CD4-positive, alpha-beta T cell treated with Interleukin-17A for 4 hours (primary cell): ENCODE data around the gene USP2.

ENCODE experiments used
- DNase-seq: peaks from one replicate; pipeline ENCODE4 v3.0.0-alpha.2; 2020; ENCODE audit warnings: mixed read lengths

The USP2 gene

DNA sequence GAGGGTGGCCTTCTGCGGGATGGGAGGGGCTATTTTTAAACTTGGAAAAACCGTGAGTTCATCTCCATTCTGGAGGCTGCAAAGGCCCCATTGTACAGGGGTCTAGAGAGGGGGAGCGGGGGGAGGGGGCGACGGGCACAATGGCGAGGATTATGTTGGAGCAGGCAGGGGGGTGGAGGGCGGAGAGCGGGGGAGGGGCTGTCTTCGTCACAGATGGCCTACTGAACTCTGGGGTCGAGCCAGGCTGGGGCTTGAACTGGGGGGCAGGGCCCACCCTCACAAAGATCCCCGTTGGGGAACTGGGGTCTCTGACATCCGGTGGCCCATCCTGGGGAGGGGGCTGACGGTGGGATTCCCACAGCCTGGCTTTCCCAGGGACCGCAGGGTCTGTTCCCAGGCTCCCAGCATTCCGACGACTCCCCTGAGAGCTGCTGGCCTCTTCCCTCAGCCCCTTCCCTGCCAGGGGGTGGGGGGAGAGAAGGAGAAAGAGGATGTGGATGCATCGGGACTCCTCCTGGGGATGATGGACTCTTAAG is 61.2 kb downstream of the USP2 start:
- no peak for DNase-seq

- no peak for DNase-seq
Measured at GRCh38 chr11:119319700-119320239, 61.7 kb downstream of the USP2 start.

DNA sequence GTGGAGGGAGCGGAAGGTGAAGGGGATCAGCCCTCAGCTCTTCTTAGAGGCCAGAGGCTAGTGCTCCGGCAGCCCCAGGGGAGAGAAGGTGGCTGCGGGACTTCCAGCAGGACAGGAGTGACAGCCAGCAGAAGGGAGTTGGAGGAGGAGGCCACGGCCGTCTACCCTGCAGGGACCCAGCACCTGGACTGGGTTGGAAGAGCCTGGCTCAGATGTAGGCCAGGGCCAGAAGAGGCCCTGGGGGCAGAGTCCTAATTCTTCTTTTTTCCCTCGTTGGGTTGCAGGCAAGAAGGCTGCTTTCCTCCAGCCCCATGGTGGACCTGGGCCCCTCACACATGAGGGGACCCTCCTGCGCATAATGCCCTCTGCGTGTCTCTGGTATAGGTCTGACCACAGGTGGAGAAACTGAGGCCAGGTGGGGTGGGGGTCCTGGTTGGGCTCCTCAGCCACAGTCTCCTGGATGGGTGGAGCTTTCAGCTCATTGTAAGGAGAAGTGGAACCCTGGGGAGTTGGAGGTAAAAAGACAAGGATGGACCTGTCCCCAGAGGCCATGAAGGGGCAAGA is 62.3 kb downstream of the USP2 start:
- no peak for DNase-seq

DNA sequence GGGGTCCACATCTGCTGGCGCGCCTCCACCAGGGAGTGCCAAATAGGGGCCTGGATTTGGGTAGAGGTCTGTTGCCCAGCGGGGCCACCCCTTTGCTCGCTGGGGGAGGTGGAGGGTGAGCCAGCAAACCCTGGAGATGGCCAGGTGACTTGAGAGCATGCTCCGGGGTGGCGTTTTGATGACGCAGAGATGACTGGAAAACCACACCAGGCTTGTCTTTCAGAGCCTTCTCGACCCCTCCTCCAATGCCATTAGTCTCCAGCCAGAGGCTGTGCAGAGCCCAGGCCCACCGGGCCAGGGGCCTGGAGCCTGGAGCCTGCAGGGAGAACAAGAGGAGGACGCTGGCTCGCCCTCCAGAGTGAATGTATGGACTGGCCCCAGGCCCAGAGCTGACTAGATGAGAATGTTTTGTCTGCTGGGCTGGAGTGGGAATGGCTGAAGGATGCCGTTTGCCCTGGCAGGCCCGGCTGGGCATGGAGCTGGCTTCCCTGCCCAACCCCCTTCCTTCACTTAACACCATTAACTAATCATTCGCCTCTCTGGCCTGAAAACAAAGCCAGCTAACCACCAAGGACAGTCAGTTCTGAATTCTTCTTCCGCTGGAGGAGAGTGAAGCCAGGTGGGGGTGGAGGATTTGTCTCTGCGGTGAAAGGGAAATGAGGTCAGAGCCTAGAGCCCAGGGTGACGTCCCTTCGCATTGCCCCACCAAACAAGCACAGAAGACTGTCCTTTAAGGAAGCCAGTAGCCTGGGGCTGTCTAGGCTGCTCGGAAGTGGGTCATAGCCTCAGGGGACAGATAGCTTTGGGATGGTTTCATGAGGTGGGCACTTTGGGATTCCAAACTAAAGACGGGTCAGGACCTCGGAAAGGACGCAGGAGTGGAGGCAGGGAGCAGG is 63.0 kb downstream of the USP2 start:
- peak; percentile 35 for DNase-seq

DNA sequence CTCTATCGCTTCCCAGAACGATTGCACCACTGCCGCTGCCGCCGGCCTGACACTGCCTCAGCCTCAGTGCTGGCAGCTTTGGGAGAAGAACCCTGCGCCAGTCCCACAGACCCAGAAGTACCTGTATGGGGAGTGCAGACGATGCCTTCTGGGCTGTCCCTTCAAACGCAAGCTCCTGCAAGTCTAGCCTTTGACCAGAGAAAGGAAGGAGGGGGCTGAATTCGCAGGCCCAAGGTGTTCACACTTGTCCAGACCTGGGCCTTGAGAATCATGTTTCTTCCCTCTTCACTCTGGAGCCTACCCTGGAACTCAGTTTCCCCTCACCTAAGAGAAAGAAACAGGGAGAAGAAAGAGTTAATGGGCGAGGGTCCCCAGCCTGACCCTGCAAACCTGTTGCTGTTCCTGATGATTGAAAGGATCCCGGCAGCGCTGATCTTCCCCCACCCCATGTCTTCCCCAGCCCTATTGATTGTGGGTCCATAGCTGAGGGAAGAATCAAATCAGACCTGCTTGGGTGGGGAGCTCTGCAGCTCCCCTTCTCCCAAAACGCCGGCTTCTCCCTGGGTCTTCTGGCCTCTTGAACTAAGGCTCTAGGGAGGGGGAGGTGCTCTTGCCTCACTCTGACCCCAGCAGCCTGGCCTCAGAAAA is 63.8 kb downstream of the USP2 start:
- no peak for DNase-seq

DNA sequence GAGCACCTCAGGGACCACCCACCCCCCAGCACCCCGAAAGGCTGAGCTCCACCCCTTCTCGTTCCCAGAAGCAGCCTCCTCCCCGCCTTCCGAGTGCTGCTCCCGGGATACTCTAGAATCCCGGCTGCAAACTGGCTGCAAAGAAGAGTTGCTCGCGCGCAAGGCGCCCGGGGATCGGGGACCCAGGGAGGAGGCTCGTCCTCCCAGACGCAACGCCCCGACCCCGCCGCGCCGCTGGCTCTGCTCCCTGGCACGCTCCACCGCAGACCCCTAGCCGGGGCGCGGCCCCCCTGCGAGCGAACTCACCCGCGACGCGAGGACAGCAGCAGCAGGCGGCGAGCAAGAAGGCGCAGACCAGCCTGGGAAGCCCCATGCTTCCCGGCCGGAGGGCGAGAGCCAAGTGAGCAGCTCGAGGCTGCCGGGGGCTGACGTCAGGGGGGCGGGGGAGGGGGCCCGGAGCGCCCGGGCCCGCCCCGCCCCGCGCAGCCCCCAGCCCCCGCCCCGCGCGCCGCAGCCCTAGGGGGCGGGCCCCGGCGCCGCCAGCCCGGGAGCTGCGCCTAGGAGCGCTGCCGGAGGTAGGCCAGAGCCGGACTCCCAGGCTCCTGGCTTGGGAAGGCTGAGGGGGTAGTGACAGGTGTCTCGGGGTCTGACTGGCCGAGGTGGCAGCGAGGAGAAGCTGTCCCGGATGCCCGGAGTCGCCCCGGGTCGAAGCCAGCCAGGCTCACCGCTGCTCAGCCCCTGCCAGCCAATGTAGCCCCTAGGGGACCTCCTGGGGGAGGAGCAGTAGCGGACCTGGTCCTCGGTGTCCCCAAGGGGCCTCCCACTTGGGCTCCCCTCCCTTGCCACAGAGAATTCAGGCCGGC is 64.5 kb downstream of the USP2 start, which contains the start of gene MCAM:
Gene MCAM (minus strand): TSS at position 402 of the 863 bp plus-strand sequence. CDS start 29 bp downstream, at position 373.
- no peak for DNase-seq

- no peak for DNase-seq
Measured at GRCh38 chr11:119316016-119316728, 65.3 kb downstream of the USP2 start.

GRCh38 chr11:119315131-119316015 is 66.1 kb downstream of the USP2 start:
- peak; percentile 75 for DNase-seq

DNA sequence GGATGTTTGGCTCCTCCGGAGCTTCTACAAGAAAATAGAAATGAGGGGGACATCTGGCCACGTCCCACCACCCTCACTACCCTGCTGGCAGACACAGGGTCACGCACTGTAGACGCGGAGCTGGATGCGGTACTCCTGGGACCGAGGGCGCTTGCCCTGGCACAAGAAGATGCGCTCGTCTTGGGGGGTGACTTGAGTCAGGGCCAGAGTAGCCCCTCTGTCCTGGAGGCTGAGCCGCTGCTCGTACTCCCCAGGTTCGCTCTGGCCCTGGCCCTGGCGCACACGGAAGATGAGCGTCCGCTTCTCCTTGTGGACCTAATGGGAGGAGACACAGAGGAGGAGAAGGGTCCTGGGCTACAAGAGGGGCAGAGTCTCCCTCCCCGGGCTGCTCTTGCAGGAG is 66.8 kb downstream of the USP2 start:
- DNase-seq, result no peak

DNA sequence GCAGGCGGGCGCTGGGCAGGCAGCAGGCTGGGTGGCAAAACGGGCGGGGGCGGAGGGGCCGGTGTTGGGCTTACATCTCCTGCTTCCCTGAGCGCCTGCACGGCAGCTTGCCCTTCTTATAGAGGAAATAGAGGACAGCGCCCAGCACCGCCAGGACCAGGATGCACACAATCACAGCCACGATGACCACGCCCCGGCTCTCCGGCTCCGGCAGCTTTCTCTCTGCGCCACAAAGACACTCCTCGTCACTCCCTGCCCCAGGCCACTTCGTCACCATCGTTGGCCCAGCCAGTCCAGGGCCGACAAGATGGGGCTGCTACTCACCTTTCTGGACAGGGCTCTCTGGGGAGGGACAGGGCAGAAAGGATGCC is 70.8 kb downstream of the USP2 start:
- DNase-seq, result no peak

DNA sequence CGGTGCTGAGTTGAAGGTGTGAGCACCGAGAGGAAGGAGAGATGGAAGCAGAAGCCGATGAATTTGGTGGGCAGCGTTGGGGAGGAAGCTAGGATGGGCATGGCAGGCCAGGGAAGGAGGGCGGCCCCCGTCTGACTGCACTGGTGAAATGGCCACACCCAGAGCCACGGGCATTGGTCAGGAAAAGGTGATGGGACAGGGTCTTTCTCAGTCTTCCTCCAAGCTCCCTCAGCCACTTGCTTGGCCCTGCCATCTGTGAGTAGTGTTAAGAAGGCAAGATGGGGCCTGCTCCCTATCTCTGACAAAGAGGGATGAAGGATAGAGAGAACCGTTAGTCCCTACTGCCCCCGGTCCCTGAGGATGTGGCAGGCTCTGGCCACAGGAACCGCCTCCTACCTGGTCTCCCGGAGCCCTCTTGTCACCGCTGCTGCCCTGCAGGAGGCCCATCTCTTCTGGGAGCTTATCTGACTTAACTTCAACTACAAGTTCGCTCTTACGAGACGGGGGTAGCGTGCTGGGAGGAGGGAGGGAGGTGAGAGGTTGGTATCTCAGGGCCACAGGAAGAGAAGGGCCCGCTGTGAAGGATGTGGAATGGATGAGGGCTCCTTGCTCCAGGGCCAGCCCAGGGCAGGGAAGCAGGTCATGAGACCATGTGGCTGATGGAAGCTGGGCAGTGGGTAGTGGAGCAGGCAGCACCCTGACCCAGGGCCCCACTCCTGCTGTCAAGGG is 71.4 kb downstream of the USP2 start:
- DNase-seq, result no peak

GRCh38 chr11:119309411-119309810 is 72.1 kb downstream of the USP2 start:
- no peak for DNase-seq

DNA sequence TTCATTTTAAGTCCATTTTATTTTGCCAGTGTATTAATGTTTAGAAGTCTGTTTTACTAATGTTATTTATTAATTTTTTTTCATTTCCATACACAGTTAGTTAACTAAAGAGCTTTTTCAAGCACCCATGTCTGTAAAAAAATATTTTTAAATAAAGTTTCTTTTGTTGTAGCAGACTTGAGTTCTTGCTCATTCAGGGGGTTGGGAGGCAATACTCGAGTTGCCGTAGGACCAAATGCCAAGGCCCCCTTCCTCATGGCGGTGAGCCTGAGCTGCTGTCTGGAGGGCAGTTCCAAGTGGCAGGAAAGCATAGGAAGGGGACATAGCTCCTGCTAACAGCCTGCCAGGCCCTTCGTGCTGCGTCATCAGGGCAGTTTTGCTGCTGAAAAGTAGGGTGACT is 73.5 kb downstream of the USP2 start:
- DNase-seq, result no peak

GRCh38 chr11:119307219-119307618 is 74.3 kb downstream of the USP2 start:
- no peak for DNase-seq

GRCh38 chr11:119306373-119306890 is 75.1 kb downstream of the USP2 start:
- DNase-seq, result peak; percentile 62

GRCh38 chr11:119305556-119306372 is 75.7 kb downstream of the USP2 start:
- no peak for DNase-seq
